NCI-H526 treated with DMSO at 0.1 percent for 48 hours (cell line): Measurements from ENCODE around the gene PIK3R4.
A peak's percentile ranks its signal among the peaks of the same experiment; 100 is the strongest.

Source experiments
- DNase-seq: peaks from one replicate; lab custom pipeline; 2025; lab: John Stamatoyannopoulos, UW

PIK3R4 gene

GRCh38 chr3:130688697-130689470 is 57.7 kb downstream of the PIK3R4 start:
- no peak for DNase-seq

DNA sequence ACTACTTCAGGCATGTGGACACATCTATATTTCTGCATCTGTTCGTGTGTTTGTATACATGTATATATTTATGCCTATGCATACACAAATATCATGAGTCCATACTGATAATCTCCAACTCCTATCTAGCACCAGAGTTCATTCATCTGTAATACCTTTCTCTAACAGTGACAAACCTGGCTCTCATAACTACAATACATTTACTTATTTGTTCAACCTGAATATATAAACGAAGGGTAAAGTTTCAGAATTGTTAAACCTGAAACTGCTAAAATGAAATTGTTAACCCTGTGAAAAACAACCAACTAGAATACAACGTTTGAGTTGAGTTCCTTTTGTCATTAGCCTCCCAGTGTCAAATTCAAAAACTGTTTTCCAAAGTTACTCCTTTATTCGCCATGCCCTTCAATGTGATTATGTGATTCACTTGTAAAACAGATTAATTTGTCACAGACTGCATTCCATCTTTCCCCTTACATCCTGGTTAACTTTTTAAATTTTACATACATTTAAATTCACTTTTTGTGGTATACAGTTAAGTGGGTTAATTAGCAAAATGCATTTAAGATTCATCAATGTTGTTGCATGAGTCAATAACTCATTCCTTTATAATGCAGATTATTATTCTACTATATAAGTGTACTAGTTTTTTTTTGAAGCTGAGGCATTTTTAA is 58.5 kb downstream of the PIK3R4 start:
- DNase-seq: no peak

- DNase-seq: no peak
Observed at GRCh38 chr3:130687327-130687726, 59.3 kb downstream of the PIK3R4 start.

- no peak for DNase-seq
Observed at GRCh38 chr3:130686833-130687232, 59.8 kb downstream of the PIK3R4 start.

DNA sequence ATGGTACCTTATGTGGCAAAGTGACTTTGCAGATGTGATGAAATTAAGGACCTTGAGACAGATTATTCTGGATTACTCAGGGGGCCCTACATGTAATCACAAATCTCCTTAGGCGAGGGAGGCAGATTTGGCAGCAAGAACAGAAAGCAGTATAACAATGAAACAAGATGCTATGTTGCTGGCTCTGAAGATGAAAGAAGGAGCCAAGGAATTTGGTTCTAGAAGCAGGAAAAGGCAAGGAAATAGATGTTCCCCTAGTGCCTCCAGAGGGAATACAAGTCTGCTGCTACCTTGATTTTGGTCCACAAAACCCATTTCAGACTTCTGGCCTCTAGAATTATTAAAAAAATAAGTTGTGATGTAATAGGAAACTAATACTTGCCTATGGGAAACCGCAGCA is 64.5 kb downstream of the PIK3R4 start:
- no peak for DNase-seq

GRCh38 chr3:130679218-130679617 is 67.4 kb downstream of the PIK3R4 start:
- no peak for DNase-seq

DNA sequence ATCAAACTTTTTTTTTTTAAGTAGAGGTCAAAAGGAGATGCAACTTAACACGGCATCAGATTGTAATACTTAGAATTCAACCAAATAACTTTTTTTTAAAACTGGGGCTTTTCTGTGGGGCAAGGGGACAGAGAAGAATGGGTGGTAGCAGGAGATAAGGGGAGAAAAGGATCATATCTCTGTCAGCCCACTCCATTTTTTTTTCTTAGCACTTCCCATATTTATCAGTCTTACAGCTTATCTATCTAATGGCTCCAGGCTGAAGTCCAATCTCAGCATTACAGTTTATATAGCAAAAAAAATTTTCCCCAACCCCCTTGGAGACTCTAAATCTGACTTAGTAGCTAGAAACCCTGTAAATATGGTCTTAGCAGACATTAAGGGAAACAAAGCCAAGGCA is 69.3 kb downstream of the PIK3R4 start:
- DNase-seq: no peak

DNA sequence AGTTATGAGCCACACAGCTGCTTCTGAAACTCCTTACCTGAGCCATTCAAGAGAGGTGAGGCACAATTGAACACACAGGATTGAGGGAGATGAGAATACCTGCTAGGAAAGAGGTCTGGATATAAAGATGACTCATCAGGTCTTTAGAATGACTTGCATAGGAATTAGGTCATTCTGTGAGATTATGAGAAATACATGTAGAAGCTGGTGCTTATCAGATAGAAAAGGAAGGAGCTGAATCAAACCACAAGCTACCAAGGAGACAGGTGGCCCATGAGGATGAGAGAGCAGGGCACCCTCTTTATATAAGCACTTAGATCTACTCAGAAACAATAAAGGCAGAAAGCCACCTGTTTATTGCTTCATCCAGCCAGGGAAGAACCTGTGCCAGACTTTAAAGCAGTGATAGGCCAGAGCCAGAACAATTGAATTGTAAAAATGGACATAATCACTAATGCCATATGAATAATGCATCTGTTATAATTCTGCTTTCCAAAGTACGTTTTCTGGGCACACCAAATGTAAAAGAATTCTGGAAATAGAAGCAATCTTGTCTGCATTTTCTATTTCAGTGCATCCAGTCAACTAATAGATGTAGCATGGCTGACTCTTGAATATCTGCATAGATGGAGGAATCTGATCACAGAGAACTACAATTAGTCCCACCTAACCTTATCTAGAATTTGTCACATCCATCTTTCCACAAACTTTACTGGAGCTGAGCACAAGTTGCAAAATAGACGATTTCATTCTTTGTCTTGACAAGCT is 74.9 kb downstream of the PIK3R4 start:
- DNase-seq: no peak

DNA sequence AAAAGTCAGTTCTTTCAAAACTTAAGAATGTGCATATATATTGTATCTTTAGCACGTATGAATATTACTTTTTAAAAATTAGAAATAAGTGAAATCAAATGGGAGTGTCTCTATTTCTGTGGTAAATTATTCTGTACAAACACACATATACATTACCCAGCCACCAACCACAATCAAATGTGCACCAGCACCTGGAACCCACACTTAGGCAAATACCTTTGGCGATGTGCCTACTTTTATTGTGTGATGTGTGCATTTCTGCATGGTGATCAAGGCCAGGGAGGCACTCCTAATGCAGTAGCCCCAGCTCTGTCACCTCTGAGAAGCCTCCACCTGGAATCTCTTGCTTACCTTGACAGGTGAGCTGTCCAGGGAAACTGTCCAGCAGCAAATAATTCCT is 76.9 kb downstream of the PIK3R4 start:
- peak; percentile 59 for DNase-seq

GRCh38 chr3:130663092-130663491 is 83.5 kb downstream of the PIK3R4 start:
- DNase-seq: no peak

GRCh38 chr3:130662501-130662996 is 84.1 kb downstream of the PIK3R4 start:
- DNase-seq: no peak

GRCh38 chr3:130661140-130661891 is 85.3 kb downstream of the PIK3R4 start:
- no peak for DNase-seq

- peak; percentile 1 for DNase-seq
Observed at GRCh38 chr3:130659911-130660310, 86.7 kb downstream of the PIK3R4 start.

DNA sequence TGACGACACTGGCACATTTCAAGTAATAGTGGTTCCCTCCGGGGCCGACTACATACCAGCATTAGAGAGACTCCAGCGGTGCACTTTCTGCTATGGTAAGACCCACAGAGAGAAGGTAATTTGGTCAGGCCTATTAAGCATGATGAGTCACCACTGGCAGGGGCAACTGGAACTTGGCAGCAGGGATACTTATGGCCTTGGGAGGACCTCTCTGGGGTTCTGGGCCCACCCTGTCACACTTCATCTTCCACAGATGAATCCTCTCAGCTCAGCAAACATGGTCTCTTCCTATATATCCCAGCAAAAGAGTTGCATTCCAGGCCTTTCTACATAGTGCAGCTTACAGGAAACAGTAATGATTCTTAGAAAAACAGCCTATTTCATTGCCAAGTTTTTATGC is 88.0 kb downstream of the PIK3R4 start:
- no peak for DNase-seq

DNA sequence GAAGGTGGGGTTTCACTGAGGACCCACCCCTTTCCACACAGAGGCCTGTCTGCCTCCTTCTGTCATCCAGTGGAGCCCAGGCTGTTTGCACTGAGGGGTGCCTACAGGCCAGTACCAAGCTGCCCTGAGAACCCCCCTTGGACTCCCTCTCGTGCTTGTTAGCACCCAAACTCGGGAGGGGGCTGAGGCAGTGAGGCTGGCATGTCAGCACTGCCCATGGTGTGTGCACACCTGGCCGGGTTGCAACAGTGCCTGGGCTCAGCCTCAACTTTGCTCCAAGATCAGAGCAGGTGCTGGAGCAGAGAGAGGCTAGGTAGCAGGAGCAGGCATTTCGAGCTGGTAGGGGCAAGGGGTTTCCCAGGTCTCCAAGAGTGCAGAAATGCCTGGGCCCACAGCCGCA is 90.0 kb downstream of the PIK3R4 start:
- DNase-seq: no peak

GRCh38 chr3:130654921-130655320 is 91.7 kb downstream of the PIK3R4 start:
- DNase-seq: no peak

- no peak for DNase-seq
Observed at GRCh38 chr3:130654091-130654490, 92.5 kb downstream of the PIK3R4 start.

DNA sequence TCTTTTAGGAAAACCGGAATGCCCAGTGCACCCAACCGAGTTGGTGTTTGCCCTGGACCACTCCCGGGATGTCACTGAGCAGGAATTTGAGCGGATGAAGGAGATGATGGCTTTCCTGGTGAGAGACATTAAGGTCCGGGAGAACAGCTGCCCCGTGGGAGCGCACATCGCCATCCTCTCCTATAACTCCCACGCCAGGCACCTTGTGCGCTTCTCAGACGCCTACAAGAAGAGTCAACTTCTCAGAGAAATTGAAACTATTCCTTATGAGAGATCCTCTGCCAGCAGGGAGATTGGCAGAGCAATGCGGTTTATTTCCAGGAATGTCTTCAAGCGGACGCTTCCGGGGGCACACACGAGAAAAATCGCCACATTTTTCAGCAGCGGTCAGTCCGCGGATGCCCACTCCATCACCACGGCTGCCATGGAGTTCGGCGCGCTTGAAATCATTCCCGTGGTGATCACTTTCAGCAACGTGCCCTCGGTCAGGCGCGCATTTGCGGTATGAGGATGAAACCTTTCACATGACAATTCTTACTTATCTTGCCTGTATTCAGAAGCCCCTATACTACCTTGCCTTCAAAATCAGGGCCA is 97.5 kb downstream of the PIK3R4 start:
- no peak for DNase-seq

DNA sequence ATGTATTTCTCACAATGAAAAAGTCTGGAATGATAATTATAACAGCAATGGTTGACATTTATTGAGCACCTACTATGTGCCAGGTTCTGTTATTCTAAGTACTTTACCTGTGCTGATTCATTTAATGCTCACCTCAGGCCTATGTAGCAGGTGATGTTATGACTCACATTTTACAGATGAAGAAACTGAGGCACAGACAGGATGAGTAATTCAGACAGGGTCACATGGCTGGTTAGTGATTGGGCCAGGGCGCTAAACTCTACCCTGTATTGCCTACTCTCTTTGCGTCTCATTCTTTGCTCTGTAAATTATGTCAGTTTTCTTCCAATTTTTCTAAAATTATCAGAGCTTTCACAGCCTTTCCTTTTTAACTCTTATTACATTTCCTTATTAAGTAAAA is 98.3 kb downstream of the PIK3R4 start:
- no peak for DNase-seq

- no peak for DNase-seq
Observed at GRCh38 chr3:130645261-130645660, 101.4 kb downstream of the PIK3R4 start.

- no peak for DNase-seq
Observed at GRCh38 chr3:130644628-130645253, 101.9 kb downstream of the PIK3R4 start.
